Measurements from ENCODE around the gene SV2C. TPM values are rescaled to one million over a fixed set of nuclear protein-coding genes. Genes with fewer than 3 reads are reported as not detected.
"Not testable (repeated sequence)": the region's sequence is repeated elsewhere in the genome, so short reads cannot be mapped to it uniquely, and the experiment has no call there.

Gene SV2C
- total RNA-seq, 4 donors from 2014 or later = 0.16 to 2.6 (median 0.30) TPM

- peak overlapping the region in 3 of 4 donors; percentile 19 to 46 (median 30) for H3K4me3 ChIP-seq
- TF ChIP-seq EP300 (IDR thresholded peaks at IDR 0.05; ENCODE audit: low read depth) (no peak), POLR2A (IDR thresholded peaks at IDR 0.05) (no peak), POLR2AphosphoS5 (IDR thresholded peaks at IDR 0.05) (no peak), CTCF (IDR thresholded peaks at IDR 0.05) (no peak)
- in situ Hi-C loops (cut with MboI; ENCODE audit: low pct_ligation_motif_present in 1 of 4, low pct_unique_long_range_greater_than_20kb in 1 of 4, low sequenced_read_pairs in 3 of 4) = no loop called here
Observed at GRCh38 chr5:76083555-76084495, 642 bp downstream of the SV2C start.

GRCh38 chr5:76084496-76085242 is 1.5 kb downstream of the SV2C start:
- Histone ChIP-seq H3K4me1 (peaks cover 0 to 32% (median 27%) of the 10 kb centered on the region in 4 donors), H3K27me3 (peaks cover 84% of the 10 kb centered on the region), H3K27ac (no peak overlapping the region), H3K36me3 (no peaks in the 10 kb centered on the region), H3K4me3 (peak overlapping the region in 2 of 4 donors; percentile 30 to 46), H3K9me3 (no peaks in the 10 kb centered on the region)
- in situ Hi-C loops (cut with MboI; ENCODE audit: low pct_ligation_motif_present in 1 of 4, low pct_unique_long_range_greater_than_20kb in 1 of 4, low sequenced_read_pairs in 3 of 4) = no loop called here
- 6% methylated on average over 24 of the region's 74 CpGs; no CpG with 5 or more reads in 1 of the 2 donors for WGBS, 2 donors (ENCODE audit: low coverage in 1 of 2)
- DNase-seq = no peak
- TF ChIP-seq POLR2A (IDR thresholded peaks at IDR 0.05) = no peak
- intact Hi-C loops (cut with DNase I; ENCODE audit: low total_unique reads) = no loop called here

More at GRCh38 chr5:76083555-76084495, 642 bp downstream of the SV2C start:
- H3K36me3 ChIP-seq = no peaks in the 10 kb centered on the region
- H3K27me3 ChIP-seq = peaks cover 84% of the 10 kb centered on the region
- 4% methylated on average over 44 of the region's 50 CpGs; no CpG with 5 or more reads in 1 of the 2 donors for WGBS, 2 donors (ENCODE audit: low coverage in 1 of 2)
- intact Hi-C loops (cut with DNase I; ENCODE audit: low total_unique reads) = no loop called here
- peaks cover 0 to 32% (median 27%) of the 10 kb centered on the region in 4 donors for H3K4me1 ChIP-seq
- H3K27ac ChIP-seq = no peak overlapping the region
- no peaks in the 10 kb centered on the region for H3K9me3 ChIP-seq
- no peak for DNase-seq

- in situ Hi-C loops (cut with MboI; ENCODE audit: low pct_ligation_motif_present in 1 of 4, low pct_unique_long_range_greater_than_20kb in 1 of 4, low sequenced_read_pairs in 3 of 4) = no loop called here
- DNase-seq = no peak
- no peak overlapping the region for H3K4me3 ChIP-seq
Observed at GRCh38 chr5:76085243-76085579, 2.0 kb downstream of the SV2C start.

DNA sequence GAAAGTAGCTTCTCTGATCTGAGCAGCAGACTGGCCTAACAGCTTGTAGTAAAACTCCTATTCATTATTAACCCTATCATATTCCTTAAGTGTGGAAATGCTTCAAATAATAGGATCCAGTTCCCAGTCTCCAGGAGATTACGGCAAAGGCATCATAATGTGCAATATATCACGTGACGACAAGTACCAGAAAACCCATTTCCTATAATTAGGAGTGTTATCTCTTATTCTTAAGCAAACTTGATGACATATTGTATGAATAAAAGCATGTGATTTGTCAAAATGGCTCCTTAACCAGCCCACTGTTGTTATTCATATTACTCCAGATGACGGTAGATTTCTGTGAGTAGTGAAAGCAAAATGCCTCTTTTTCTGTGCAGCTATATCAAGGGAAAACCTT is 2.9 kb downstream of the SV2C start:
- TF ChIP-seq POLR2A (IDR thresholded peaks at IDR 0.05) (no peak), CTCF (IDR thresholded peaks at IDR 0.05) (no peak)
- 0 to 80% methylated on average over 1 to 4 of the region's 4 CpGs for WGBS, 2 donors (ENCODE audit: low coverage in 1 of 2)
- Histone ChIP-seq H3K27me3 (peaks cover 71% of the 10 kb centered on the region), H3K4me3 (no peak overlapping the region), H3K27ac (no peak overlapping the region), H3K4me1 (peaks cover 0 to 32% (median 27%) of the 10 kb centered on the region in 4 donors), H3K9me3 (no peaks in the 10 kb centered on the region), H3K36me3 (no peaks in the 10 kb centered on the region)
- in situ Hi-C loops (cut with MboI; ENCODE audit: low pct_ligation_motif_present in 1 of 4, low pct_unique_long_range_greater_than_20kb in 1 of 4, low sequenced_read_pairs in 3 of 4) (no loop called here), intact Hi-C loops (cut with DNase I; ENCODE audit: low total_unique reads) (no loop called here)
- DNase-seq = no peak

More at GRCh38 chr5:76085243-76085579, 2.0 kb downstream of the SV2C start:
- H3K9me3 ChIP-seq = no peaks in the 10 kb centered on the region
- TF ChIP-seq CTCF (IDR thresholded peaks at IDR 0.05) (no peak), POLR2AphosphoS5 (IDR thresholded peaks at IDR 0.05) (no peak), EP300 (IDR thresholded peaks at IDR 0.05; ENCODE audit: low read depth) (no peak), POLR2A (IDR thresholded peaks at IDR 0.05) (no peak)
- 29 to 49% methylated on average over 4 to 7 of the region's 7 CpGs for WGBS, 2 donors (ENCODE audit: low coverage in 1 of 2)
- H3K4me1 ChIP-seq = peaks cover 0 to 32% (median 27%) of the 10 kb centered on the region in 4 donors
- H3K27ac ChIP-seq = no peak overlapping the region
- intact Hi-C loops (cut with DNase I; ENCODE audit: low total_unique reads) = no loop called here
- H3K27me3 ChIP-seq = peaks cover 80% of the 10 kb centered on the region
- H3K36me3 ChIP-seq = no peaks in the 10 kb centered on the region

DNA sequence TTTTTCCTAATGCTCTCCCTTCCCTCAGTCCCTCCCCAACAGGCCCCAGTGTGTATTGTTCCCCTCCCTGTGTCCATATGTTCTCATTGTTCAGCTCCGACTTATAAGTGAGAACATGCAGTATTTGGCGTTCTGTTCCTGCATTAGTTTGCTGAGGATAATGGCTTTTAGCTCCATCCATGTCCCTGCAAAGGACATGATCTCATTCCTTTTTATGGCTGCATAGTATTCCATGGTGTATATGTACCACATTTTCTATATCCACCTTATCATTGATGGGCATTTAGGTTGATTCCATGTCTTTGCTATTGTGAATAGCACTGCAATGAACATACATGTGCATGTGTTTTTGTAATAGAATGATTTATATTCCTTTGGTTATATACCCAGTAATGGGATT is 6.0 kb downstream of the SV2C start:
- in situ Hi-C loops (cut with MboI; ENCODE audit: low pct_ligation_motif_present in 1 of 4, low pct_unique_long_range_greater_than_20kb in 1 of 4, low sequenced_read_pairs in 3 of 4); H3K4me3 ChIP-seq: not testable (repeated sequence)

More for the DNA sequence above, 6.0 kb downstream of the SV2C start:
- DNase-seq; intact Hi-C loops (cut with DNase I; ENCODE audit: low total_unique reads); H3K27ac ChIP-seq; H3K36me3 ChIP-seq; H3K4me1 ChIP-seq; H3K9me3 ChIP-seq: not testable (repeated sequence)
- 90 to 94% methylated on average over 2 of the region's 2 CpGs for WGBS, 2 donors (ENCODE audit: low coverage in 1 of 2)
- peaks cover 41% of the 10 kb centered on the region for H3K27me3 ChIP-seq
